H1 (cell line): ENCODE data around the gene FCGR3B. TPM values are rescaled to one million over a fixed set of nuclear protein-coding genes. Genes with fewer than 3 reads are reported as not detected.
"Not testable (repeated sequence)": the region's sequence is repeated elsewhere in the genome, so short reads cannot be mapped to it uniquely, and the experiment has no call there.

Experiments
- CTCF ChIA-PET: fragments of 300-600 bp; sonication (Branson Sonifier 250); formaldehyde crosslinking; loops from one replicate; lab custom pipeline; 2021; ENCODE audit not compliant: partially characterized antibody; lab: Charles Lee
- POLR2A ChIA-PET: fragments of 300-600 bp; sonication (Branson Sonifier 250); formaldehyde crosslinking; loops from one replicate; lab custom pipeline; 2021; ENCODE audit warnings: inconsistent platforms; ENCODE audit not compliant: partially characterized antibody; lab: Charles Lee
- DNase-seq, 2 experiments: peaks; one replicate each; pipeline versions ENCODE4 v3.0.0 to v3.0.0-alpha.2; 2010 to 2022; ENCODE audit warnings: low spot score in 2 of 2, low read depth in 1 of 2, mixed read lengths in 1 of 2
- FAIRE-seq: peaks from 2 replicates; lab custom pipeline; 2011; peaks lifted over from hg19 to GRCh38; lab: Jason Lieb, UNC
- H2AFZ ChIP-seq: 2 replicates; pipeline ENCODE4 v1.8.1; 2012; ENCODE audit warnings: low read length, inconsistent platforms
- H2AK5ac ChIP-seq: 2 replicates; pipeline ENCODE4 v1.6.1; 2013; ENCODE audit warnings: low read depth, low read length
- H2BK120ac ChIP-seq: replicated peaks from 2 replicates; pipeline ENCODE3; 2013; ENCODE audit warnings: low read depth, low read length, inconsistent platforms
- H2BK12ac ChIP-seq: 2 replicates; pipeline ENCODE4 v1.6.1; 2013; ENCODE audit warnings: low read depth, low read length
- H2BK15ac ChIP-seq: 2 replicates; pipeline ENCODE4 v1.6.1; 2013; ENCODE audit warnings: low read length
- H2BK20ac ChIP-seq: 2 replicates; pipeline ENCODE4 v1.6.1; 2013; ENCODE audit warnings: low read length
- H2BK5ac ChIP-seq: 2 replicates; pipeline ENCODE4 v1.6.1; 2013; ENCODE audit warnings: low read depth, low read length
- H3K14ac ChIP-seq: 2 replicates; pipeline ENCODE4 v1.6.1; 2013; ENCODE audit warnings: inconsistent platforms; ENCODE audit not compliant: insufficient read length
- H3K18ac ChIP-seq: 2 replicates; pipeline ENCODE4 v1.6.1; 2013; ENCODE audit warnings: low read length; ENCODE audit errors: extremely low read depth
- H3K23ac ChIP-seq: 2 replicates; pipeline ENCODE4 v1.6.1; 2013; ENCODE audit warnings: inconsistent platforms; ENCODE audit not compliant: insufficient read length
- H3K23me2 ChIP-seq: 2 replicates; pipeline ENCODE4 v1.6.1; 2013; ENCODE audit warnings: low read depth, low read length
- H3K27ac ChIP-seq: 2 replicates; pipeline ENCODE4 v1.6.1; 2011; ENCODE audit warnings: low read depth, low read length, inconsistent platforms
- H3K27me3 ChIP-seq, 4 experiments: replicated peaks in 1 of 4; 1 replicate in 1 of 4; 2 replicates in 3 of 4; pipeline versions ENCODE4 v1.6.1 to v1.8.1; 2011 to 2013; ENCODE audit warnings: low read length in 3 of 4, mild to moderate bottlenecking in 3 of 4, inconsistent platforms in 2 of 4, mixed read lengths in 2 of 4, moderate library complexity in 1 of 4; ENCODE audit not compliant: control insufficient read depth in 3 of 4, insufficient read depth in 3 of 4; ENCODE audit errors: extremely low read depth in 1 of 4
- H3K36me3 ChIP-seq, 4 experiments: 2 replicates each; pipeline versions ENCODE4 v1.6.1 to v1.8.1; 2011 to 2013; ENCODE audit warnings: mild to moderate bottlenecking in 4 of 4, low read length in 3 of 4, moderate library complexity in 2 of 4, control low read depth in 1 of 4, inconsistent platforms in 1 of 4; ENCODE audit not compliant: insufficient read depth in 4 of 4, control insufficient read depth in 2 of 4
- H3K4ac ChIP-seq: replicated peaks from 2 replicates; pipeline ENCODE3; 2013; ENCODE audit warnings: low read length, low read depth, mixed read lengths, inconsistent platforms; ENCODE audit not compliant: insufficient read length
- H3K4me1 ChIP-seq, 4 experiments: replicated peaks in 1 of 4; 1 replicate in 1 of 4; 2 replicates in 3 of 4; pipeline versions ENCODE4 v1.6.1 to v1.8.1; 2011 to 2013; ENCODE audit warnings: low read length in 3 of 4, inconsistent platforms in 2 of 4, mixed read lengths in 1 of 4; ENCODE audit not compliant: insufficient read depth in 4 of 4, control insufficient read depth in 3 of 4
- H3K4me2 ChIP-seq, 2 experiments: 2 replicates each; pipeline versions ENCODE4 v1.6.1 to v1.8.1; 2011 to 2013; ENCODE audit warnings: low read depth in 2 of 2, low read length in 2 of 2, control low read depth in 1 of 2, inconsistent platforms in 1 of 2, mild to moderate bottlenecking in 1 of 2; ENCODE audit not compliant: insufficient read depth in 1 of 2
- H3K4me3 ChIP-seq, 4 experiments: fragments of 200-600, 300-600 bp in 1 of 4; sonication (generic), shearing (Covaris generic), sonication (Bioruptor Twin) in 1 of 4; 2 replicates each; pipeline versions ENCODE4 v1.5.1 to v1.8.1; 2011 to 2016; ENCODE audit warnings: low read length in 4 of 4, low read depth in 3 of 4, control low read depth in 2 of 4, inconsistent platforms in 2 of 4, mild to moderate bottlenecking in 2 of 4, mixed read lengths in 1 of 4, moderate library complexity in 1 of 4; ENCODE audit not compliant: insufficient read depth in 2 of 4; ENCODE audit errors: extremely low read depth in 1 of 4
- H3K56ac ChIP-seq: replicated peaks from 2 replicates; pipeline ENCODE3; 2013; ENCODE audit warnings: low read depth, mild to moderate bottlenecking, mixed read lengths, low read length, inconsistent platforms; ENCODE audit not compliant: insufficient read length
- H3K79me1 ChIP-seq: 2 replicates; pipeline ENCODE4 v1.6.1; 2013; ENCODE audit warnings: low read depth, low read length, control low read depth
- H3K79me2 ChIP-seq, 2 experiments: 2 replicates each; pipeline versions ENCODE4 v1.6.1 to v1.8.1; 2012 to 2013; ENCODE audit warnings: low read length in 2 of 2, mild to moderate bottlenecking in 2 of 2, inconsistent platforms in 1 of 2; ENCODE audit not compliant: insufficient read depth in 2 of 2, control insufficient read depth in 1 of 2
- H3K9ac ChIP-seq, 4 experiments: replicated peaks in 1 of 4; 1 replicate in 1 of 4; 2 replicates in 3 of 4; pipeline versions ENCODE4 v1.6.1 to v1.8.1; 2011 to 2013; ENCODE audit warnings: low read depth in 3 of 4, low read length in 3 of 4, control low read depth in 2 of 4, mild to moderate bottlenecking in 2 of 4, moderate library complexity in 2 of 4, inconsistent platforms in 1 of 4; ENCODE audit errors: extremely low read depth in 1 of 4
- H3K9me3 ChIP-seq, 2 experiments: 2 replicates each; pipeline versions ENCODE4 v1.6.1 to v1.8.1; 2012 to 2013; ENCODE audit warnings: mild to moderate bottlenecking in 2 of 2, moderate library complexity in 2 of 2, control low read depth in 1 of 2, inconsistent platforms in 1 of 2, low read depth in 1 of 2, low read length in 1 of 2, mixed read lengths in 1 of 2; ENCODE audit not compliant: insufficient read depth in 2 of 2
- H4K20me1 ChIP-seq, 2 experiments: replicated peaks in 1 of 2; 2 replicates each; pipeline versions ENCODE3 to v1.8.1; 2011 to 2013; ENCODE audit warnings: inconsistent platforms in 2 of 2, low read length in 2 of 2, mild to moderate bottlenecking in 1 of 2; ENCODE audit not compliant: insufficient read depth in 2 of 2, control insufficient read depth in 1 of 2
- H4K5ac ChIP-seq: 2 replicates; pipeline ENCODE4 v1.6.1; 2013; ENCODE audit warnings: low read length, low read depth, mixed read lengths, inconsistent platforms; ENCODE audit not compliant: insufficient read length
- H4K8ac ChIP-seq: 2 replicates; pipeline ENCODE4 v1.8.0; 2013; ENCODE audit warnings: mild to moderate bottlenecking, moderate library complexity, low read length, inconsistent platforms; ENCODE audit not compliant: insufficient read depth; ENCODE audit errors: extremely low read depth
- H4K91ac ChIP-seq: replicated peaks from 2 replicates; pipeline ENCODE3; 2013; ENCODE audit warnings: low read length, mixed read lengths, inconsistent platforms; ENCODE audit not compliant: insufficient read length
- WGBS, 2 experiments: shearing (Covaris generic) in 1 of 2; methylation state at CpG; one replicate each; pipeline versions ENCODE4 v1.1.6 to v1.1.7; 2013 to 2015; ENCODE audit warnings: low lambda C conversion rate in 2 of 2, mixed read lengths in 2 of 2, inconsistent platforms in 1 of 2, low coverage in 1 of 2, missing lambda C conversion rate in 1 of 2; ENCODE audit not compliant: insufficient replicate concordance in 2 of 2, insufficient coverage in 1 of 2, insufficient read length in 1 of 2; ENCODE audit errors: extremely low coverage in 1 of 2, missing lambda C conversion rate in 1 of 2; 5-methylcytosine and 5-hydroxymethylcytosine counted together
- polyA plus RNA-seq, 7 experiments: library from polyadenylated mRNA; depleted of rRNA in 3 of 7; stranded (reverse) in 5 of 7; unstranded in 2 of 7; fragments of >200 nt in 5 of 7; fragments of 200-250 nt in 2 of 7; gene quantifications; 1 replicate in 5 of 7; 2 replicates in 1 of 7; 4 replicates in 1 of 7; pipeline versions ENCODE4 v1.2.1 to v1.2.3, GENCODE V29; 2011 to 2013; ENCODE audit warnings: missing spikeins in 2 of 7, mixed read lengths in 2 of 7
- total RNA-seq: library from RNA; stranded (reverse); fragmentation: NEBNext Ultra II Directional; extraction: Animal tissue kit (Norgen Biotek cat#: 25700); gene quantifications from 2 replicates; pipeline ENCODE4 v1.2.1, GENCODE V29; 2021

Gene FCGR3B
- total and polyA plus RNA-seq, 2 of the 8 experiments (the other 6 are each of a cell fraction or from before 2014, with no cell fraction given): not detected

DNA sequence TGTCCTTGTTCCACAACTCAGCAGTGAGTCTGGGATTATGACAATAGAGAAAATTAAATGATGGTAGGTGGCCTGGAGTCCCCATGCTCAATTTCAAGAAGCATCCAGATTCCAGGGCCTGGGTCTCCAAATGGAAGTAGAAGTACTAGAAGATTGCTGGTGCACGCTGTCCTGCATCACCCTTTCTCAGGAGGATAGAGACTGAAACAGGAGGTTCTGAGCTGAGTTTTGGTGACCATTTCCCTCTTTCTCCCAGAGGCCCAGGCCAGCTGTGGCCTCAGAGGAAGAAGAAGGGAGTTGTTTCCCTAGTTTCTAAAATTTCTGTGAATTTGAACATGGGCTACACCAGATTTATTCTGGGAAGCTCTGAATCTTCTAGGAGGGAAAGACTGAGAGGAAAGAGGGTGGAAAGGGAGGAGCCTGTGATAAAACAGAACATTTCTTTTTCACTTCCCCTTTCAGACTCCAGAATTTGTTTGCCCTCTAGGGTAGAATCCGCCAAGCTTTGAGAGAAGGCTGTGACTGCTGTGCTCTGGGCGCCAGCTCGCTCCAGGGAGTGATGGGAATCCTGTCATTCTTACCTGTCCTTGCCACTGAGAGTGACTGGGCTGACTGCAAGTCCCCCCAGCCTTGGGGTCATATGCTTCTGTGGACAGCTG, 50.0 kb downstream of the FCGR3B start:
- WGBS, 2 experiments: no CpG with 5 or more reads among the region's 4 CpGs
- H3K79me2 ChIP-seq, H3K4me2 ChIP-seq, H2AK5ac ChIP-seq, H4K20me1 ChIP-seq, H2AFZ ChIP-seq, H2BK5ac ChIP-seq, H2BK120ac ChIP-seq, CTCF ChIA-PET, H3K79me1 ChIP-seq, H3K56ac ChIP-seq, H3K23me2 ChIP-seq, H3K23ac ChIP-seq, H4K8ac ChIP-seq, H2BK15ac ChIP-seq, H3K4me1 ChIP-seq, H3K36me3 ChIP-seq, H4K91ac ChIP-seq, H3K4me3 ChIP-seq, H3K27me3 ChIP-seq, FAIRE-seq, H3K9me3 ChIP-seq, H3K14ac ChIP-seq, H3K27ac ChIP-seq, H2BK12ac ChIP-seq, H2BK20ac ChIP-seq, H3K4ac ChIP-seq, POLR2A ChIA-PET, H3K9ac ChIP-seq, H4K5ac ChIP-seq, H3K18ac ChIP-seq, DNase-seq: not testable (repeated sequence)

DNA sequence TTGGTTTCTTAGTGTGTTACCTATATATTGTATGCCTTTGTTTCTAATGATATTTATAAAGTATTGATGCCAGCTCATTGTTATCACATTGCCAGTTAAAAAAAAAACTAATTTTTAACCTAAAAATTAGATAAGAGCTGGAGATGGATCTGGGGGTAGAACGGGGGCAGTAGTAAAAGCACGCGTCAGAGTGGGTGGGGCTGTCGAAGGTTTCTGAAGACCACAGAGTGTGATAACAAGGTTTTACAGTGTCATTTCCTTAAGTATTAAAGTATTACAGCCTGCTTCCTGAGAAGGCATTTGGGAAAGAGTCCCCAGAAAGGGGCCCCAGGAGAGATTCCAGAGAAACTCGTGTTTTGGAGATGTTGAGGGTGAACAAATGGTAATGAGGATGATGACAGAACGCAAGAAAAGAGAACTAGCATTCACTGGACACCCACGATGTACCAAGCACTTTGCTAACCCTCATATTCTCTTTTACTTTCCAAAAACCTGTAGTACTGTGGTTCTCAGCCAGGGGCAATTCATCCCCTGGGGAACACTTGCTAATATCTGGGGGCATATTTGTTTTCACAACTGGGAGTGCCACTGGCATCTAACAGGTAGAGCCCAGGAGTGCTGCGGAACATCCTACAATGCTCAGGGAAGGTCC, 51.0 kb downstream of the FCGR3B start:
- H3K27me3 ChIP-seq, H4K8ac ChIP-seq, H3K4me1 ChIP-seq, H4K5ac ChIP-seq, H2BK120ac ChIP-seq, H4K20me1 ChIP-seq, H3K4ac ChIP-seq, H3K56ac ChIP-seq, H2AFZ ChIP-seq, H3K9me3 ChIP-seq, H4K91ac ChIP-seq, H3K9ac ChIP-seq, H3K4me2 ChIP-seq, H3K23ac ChIP-seq, H3K14ac ChIP-seq, POLR2A ChIA-PET, H2BK12ac ChIP-seq, H3K23me2 ChIP-seq, H2AK5ac ChIP-seq, H2BK15ac ChIP-seq, H3K79me1 ChIP-seq, H2BK5ac ChIP-seq, H3K4me3 ChIP-seq, H3K27ac ChIP-seq, H3K79me2 ChIP-seq, DNase-seq, H3K36me3 ChIP-seq, H3K18ac ChIP-seq, CTCF ChIA-PET, H2BK20ac ChIP-seq: not testable (repeated sequence)
- no CpG with 5 or more reads among the region's 8 CpGs for WGBS, 2 experiments
- peak; percentile 58 for FAIRE-seq
